Bladder microvascular endothelial cell (primary cell): ENCODE results near the gene C10orf143. TPM values are rescaled to one million over a fixed set of nuclear protein-coding genes. Genes with fewer than 3 reads are reported as not detected.

Source experiments
- total RNA-seq: library from RNA; depleted of rRNA; stranded (reverse); fragments of >200 nt; gene quantifications from 2 replicates; pipeline ENCODE4 v1.2.3, GENCODE V29; 2014

Gene C10orf143
- 0.16 and 0.25 TPM in 2 replicates for total RNA-seq

GRCh38 chr10:130110246-130111112 lies at the start of gene C10orf143:
Gene C10orf143, minus strand, starts transcription at chr10:130110830. Its CDS starts 58 bp downstream, at chr10:130110772.

DNA sequence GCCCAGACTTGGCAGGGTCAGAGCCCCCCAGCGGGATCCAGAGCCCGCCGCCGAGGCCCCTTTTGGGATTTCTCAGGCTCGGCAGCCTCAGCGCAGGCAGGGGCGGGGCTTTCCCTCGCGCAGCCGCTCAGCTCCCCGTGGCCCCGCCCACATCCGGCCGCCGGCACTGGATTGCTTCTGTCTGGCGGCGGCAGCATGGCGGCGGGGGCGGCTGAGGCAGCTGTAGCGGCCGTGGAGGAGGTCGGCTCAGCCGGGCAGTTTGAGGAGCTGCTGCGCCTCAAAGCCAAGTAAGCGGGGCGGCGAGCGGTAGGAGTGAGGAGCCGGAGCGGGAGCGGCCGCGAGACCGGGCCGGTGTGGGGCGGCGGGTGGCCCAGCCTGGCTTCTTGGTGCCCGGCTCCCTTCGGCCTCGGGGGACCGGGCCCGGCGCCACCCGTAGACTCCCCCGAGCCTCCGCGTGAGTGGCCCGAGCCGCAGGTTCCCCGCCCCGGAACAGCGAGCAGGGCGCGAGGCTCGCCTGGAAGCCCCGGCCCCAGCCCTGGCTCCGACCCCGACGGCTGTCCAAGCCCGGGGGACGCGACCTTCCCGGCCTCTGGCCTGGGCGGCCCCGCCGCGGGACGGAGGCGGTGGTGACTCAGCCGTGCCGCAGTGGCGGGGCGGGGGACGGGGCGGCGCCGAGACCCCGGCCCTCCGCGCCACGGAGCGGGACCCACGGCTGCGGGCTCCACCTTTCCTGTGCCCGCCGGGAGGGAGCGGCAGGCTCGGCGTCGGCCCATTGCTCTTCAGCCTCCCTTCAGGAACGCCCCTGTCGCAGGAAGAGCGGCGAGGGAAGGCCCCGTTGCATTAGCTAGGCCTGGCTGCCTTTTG lies 25.8 kb upstream of the C10orf143 start, which contains the start of gene GLRX3:
Gene GLRX3, plus strand, starts transcription at position 166 of the 864 bp plus-strand sequence. Its CDS starts 30 bp downstream, at position 196.

Other genes with a start within 250 kb of the C10orf143 start
- gene EBF3, start 146.6 kb downstream of the C10orf143 start, total RNA-seq = 9.5 and 14.4 TPM in 2 replicates
- 65.9 TPM in 2 replicates for gene GLRX3, start 25.6 kb upstream of the C10orf143 start, total RNA-seq